ENCODE results near the gene CDH4.
"Not testable (repeated sequence)": the region's sequence is repeated elsewhere in the genome, so short reads cannot be mapped to it uniquely, and the experiment has no call there.

The CDH4 gene

GRCh38 chr20:61263084-61263695 lies 11.1 kb downstream of the CDH4 start:
- no peak overlapping the region for H3K4me3 ChIP-seq (ENCODE audit: low read depth, low read length)
- in situ Hi-C loops (cut with HindIII; ENCODE audit: low sequenced_read_pairs), result no loop called here
- DNase-seq (ENCODE audit: low read depth, low spot score), result peak; percentile 33
- peak; percentile 97 for TF ChIP-seq CTCF (IDR thresholded peaks at IDR 0.05; ENCODE audit: low read depth, low read length)

- no peak for TF ChIP-seq CTCF (IDR thresholded peaks at IDR 0.05; ENCODE audit: low read depth, low read length)
- no peak for DNase-seq (ENCODE audit: low read depth, low spot score)
- no peak overlapping the region for H3K4me3 ChIP-seq (ENCODE audit: low read depth, low read length)
- in situ Hi-C loops (cut with HindIII; ENCODE audit: low sequenced_read_pairs), result no loop called here
Measured at GRCh38 chr20:61263938-61264337, 11.9 kb downstream of the CDH4 start.

GRCh38 chr20:61267241-61267640 lies 15.2 kb downstream of the CDH4 start:
- no peak overlapping the region for H3K4me3 ChIP-seq (ENCODE audit: low read depth, low read length)
- no peak for TF ChIP-seq CTCF (IDR thresholded peaks at IDR 0.05; ENCODE audit: low read depth, low read length)
- in situ Hi-C loops (cut with HindIII; ENCODE audit: low sequenced_read_pairs), result no loop called here
- DNase-seq (ENCODE audit: low read depth, low spot score), result no peak

GRCh38 chr20:61268024-61268423 lies 16.0 kb downstream of the CDH4 start:
- H3K4me3 ChIP-seq (ENCODE audit: low read depth, low read length), result no peak overlapping the region
- DNase-seq (ENCODE audit: low read depth, low spot score), result no peak
- in situ Hi-C loops (cut with HindIII; ENCODE audit: low sequenced_read_pairs), result no loop called here
- no peak for TF ChIP-seq CTCF (IDR thresholded peaks at IDR 0.05; ENCODE audit: low read depth, low read length)

- no peak for TF ChIP-seq CTCF (IDR thresholded peaks at IDR 0.05; ENCODE audit: low read depth, low read length)
- peak; percentile 26 for DNase-seq (ENCODE audit: low read depth, low spot score)
- in situ Hi-C loops (cut with HindIII; ENCODE audit: low sequenced_read_pairs), result no loop called here
- no peak overlapping the region for H3K4me3 ChIP-seq (ENCODE audit: low read depth, low read length)
Measured at GRCh38 chr20:61271312-61272231, 19.5 kb downstream of the CDH4 start.

- in situ Hi-C loops (cut with HindIII; ENCODE audit: low sequenced_read_pairs); DNase-seq (ENCODE audit: low read depth, low spot score): not testable (repeated sequence)
Measured at GRCh38 chr20:61273024-61273423, 21.0 kb downstream of the CDH4 start.

DNA sequence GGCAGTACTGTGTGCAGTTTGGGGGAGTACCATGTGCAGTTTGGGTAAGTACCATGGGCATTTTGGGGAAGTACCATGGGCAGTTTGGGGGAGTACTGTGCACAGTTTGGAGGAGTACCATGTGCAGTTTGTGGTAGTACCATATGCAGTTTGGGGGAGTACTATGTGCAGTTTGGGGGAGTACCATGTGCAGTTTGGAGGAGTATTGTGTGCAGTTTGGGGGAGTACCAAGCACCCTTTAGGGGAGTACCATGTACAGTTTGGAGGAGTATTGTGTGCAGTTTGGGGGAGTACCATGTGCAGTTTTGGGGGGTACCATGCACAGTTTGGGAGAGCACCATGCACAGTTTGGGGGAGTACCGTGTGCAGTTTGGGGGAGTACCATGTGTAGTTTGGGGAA lies 21.6 kb downstream of the CDH4 start:
- H3K4me3 ChIP-seq (ENCODE audit: low read depth, low read length); in situ Hi-C loops (cut with HindIII; ENCODE audit: low sequenced_read_pairs); DNase-seq (ENCODE audit: low read depth, low spot score): not testable (repeated sequence)

More at GRCh38 chr20:61273024-61273423, 21.0 kb downstream of the CDH4 start:
- H3K4me3 ChIP-seq (ENCODE audit: low read depth, low read length), result not testable (repeated sequence)

All from astrocyte of the spinal cord (primary cell).